Activated T-cell treated with anti-CD3 and anti-CD28 coated beads, Interleukin-2, amount 50 U/mL, for 4 hours (primary cell): Measurements from ENCODE around the gene COQ8B. TPM values are rescaled to one million over a fixed set of nuclear protein-coding genes. Genes with fewer than 3 reads are reported as not detected.
"Not testable (repeated sequence)": the region's sequence is repeated elsewhere in the genome, so short reads cannot be mapped to it uniquely, and the experiment has no call there.

Experiments used
- ATAC-seq, 2 donors: fragments of 200-7000 bp; cut with Tn5 transposase; one replicate each; pipeline ENCODE4 v1.10.0; 2021
- DNase-seq: peaks from one replicate; pipeline ENCODE4 v3.0.0-alpha.2; 2020
- H3K27me3 Mint-ChIP-seq: one replicate; pipeline ENCODE4 v1.8.0; 2021; ENCODE audit warnings: low read depth, mixed read lengths
- H3K36me3 Mint-ChIP-seq: one replicate; pipeline ENCODE4 v1.8.0; 2022; ENCODE audit warnings: mixed read lengths; ENCODE audit not compliant: insufficient read depth
- H3K4me1 Mint-ChIP-seq: one replicate; pipeline ENCODE4 v1.8.0; 2021; ENCODE audit warnings: low read depth, mixed read lengths
- H3K4me3 Mint-ChIP-seq: one replicate; pipeline ENCODE4 v1.8.0; 2021; ENCODE audit warnings: mild to moderate bottlenecking, moderate library complexity, mixed read lengths
- H3K9me3 Mint-ChIP-seq: one replicate; pipeline ENCODE4 v1.8.0; 2021; ENCODE audit warnings: mixed read lengths
- total RNA-seq, 3 donors: library from RNA; stranded (reverse); gene quantifications; one replicate each; pipeline ENCODE4 v1.2.1, GENCODE V29; 2021

The COQ8B gene
- 10 to 100 TPM; 18.7 to 21.3 (median 18.9) TPM for total RNA-seq

- Mint-ChIP-seq H3K4me3 (peak within 1 kb of the TSS; percentile 92), H3K36me3 (peaks cover 2% of the 10 kb centered on the region), H3K9me3 (no peaks in the 10 kb centered on the region), H3K4me1 (peaks cover 56% of the 10 kb centered on the region), H3K27me3 (no peaks in the 10 kb centered on the region)
- peak; percentile 74 to 76 for ATAC-seq
- DNase-seq = peak; percentile 100
Observed at GRCh38 chr19:40716482-40717324, at the start of gene COQ8B, which contains the start of gene ITPKC. Gene COQ8B (minus strand): TSS chr19:40716886. CDS start chr19:40714632, 2,254 bp downstream. Gene ITPKC (plus strand): TSS chr19:40717112. CDS start chr19:40717136, 24 bp downstream.

- DNase-seq, H3K4me3 Mint-ChIP-seq, H3K27me3 Mint-ChIP-seq, ATAC-seq, H3K9me3 Mint-ChIP-seq: not testable (repeated sequence)
- Mint-ChIP-seq H3K36me3 (peaks cover 36% of the 10 kb centered on the region), H3K4me1 (peaks cover 43% of the 10 kb centered on the region)
Observed at GRCh38 chr19:40766385-40766784, 49.7 kb upstream of the COQ8B start.

- H3K9me3 Mint-ChIP-seq = no peaks in the 10 kb centered on the region
- no peaks in the 10 kb centered on the region for H3K27me3 Mint-ChIP-seq
- H3K4me3 Mint-ChIP-seq = peak overlapping the region; percentile 22
- H3K36me3 Mint-ChIP-seq = peaks cover 47% of the 10 kb centered on the region
- peak; percentile 81 to 87 for ATAC-seq
- peaks cover 42% of the 10 kb centered on the region for H3K4me1 Mint-ChIP-seq
- DNase-seq = no peak
Observed at GRCh38 chr19:40763963-40764362, 47.3 kb upstream of the COQ8B start.

GRCh38 chr19:40763526-40763925 is 46.8 kb upstream of the COQ8B start:
- Mint-ChIP-seq H3K4me3 (no peak overlapping the region), H3K9me3 (no peaks in the 10 kb centered on the region), H3K4me1 (peaks cover 42% of the 10 kb centered on the region), H3K36me3 (peaks cover 49% of the 10 kb centered on the region), H3K27me3 (no peaks in the 10 kb centered on the region)
- ATAC-seq (no peak), DNase-seq (no peak)

- no peaks in the 10 kb centered on the region for H3K9me3 Mint-ChIP-seq
- H3K4me1 Mint-ChIP-seq = peaks cover 46% of the 10 kb centered on the region
- peak in 1 of 2 donors; percentile 36 for ATAC-seq
- no peak overlapping the region for H3K4me3 Mint-ChIP-seq
- DNase-seq = no peak
- H3K36me3 Mint-ChIP-seq = peaks cover 53% of the 10 kb centered on the region
- H3K27me3 Mint-ChIP-seq = no peaks in the 10 kb centered on the region
Observed at GRCh38 chr19:40762754-40763470, 46.2 kb upstream of the COQ8B start.

GRCh38 chr19:40759352-40759751 is 42.7 kb upstream of the COQ8B start:
- ATAC-seq (no peak), DNase-seq (no peak)
- Mint-ChIP-seq H3K4me1 (peaks cover 60% of the 10 kb centered on the region), H3K9me3 (no peaks in the 10 kb centered on the region), H3K4me3 (no peak overlapping the region), H3K36me3 (peaks cover 64% of the 10 kb centered on the region), H3K27me3 (no peaks in the 10 kb centered on the region)

GRCh38 chr19:40758491-40758890 is 41.8 kb upstream of the COQ8B start:
- Mint-ChIP-seq H3K27me3 (no peaks in the 10 kb centered on the region), H3K4me1 (peaks cover 55% of the 10 kb centered on the region), H3K9me3 (no peaks in the 10 kb centered on the region), H3K36me3 (peaks cover 57% of the 10 kb centered on the region), H3K4me3 (no peak overlapping the region)
- no peak for DNase-seq
- ATAC-seq = no peak

- Mint-ChIP-seq H3K36me3 (peaks cover 54% of the 10 kb centered on the region), H3K4me1 (peaks cover 49% of the 10 kb centered on the region), H3K4me3 (peak overlapping the region; percentile 3), H3K9me3 (no peaks in the 10 kb centered on the region), H3K27me3 (no peaks in the 10 kb centered on the region)
- ATAC-seq = peak; percentile 36 to 49
- DNase-seq = no peak
Observed at GRCh38 chr19:40756502-40757110, 39.9 kb upstream of the COQ8B start.

- Mint-ChIP-seq H3K9me3 (no peaks in the 10 kb centered on the region), H3K36me3 (peaks cover 55% of the 10 kb centered on the region), H3K4me1 (peaks cover 46% of the 10 kb centered on the region), H3K4me3 (peak overlapping the region; percentile 66), H3K27me3 (no peaks in the 10 kb centered on the region)
- DNase-seq (no peak), ATAC-seq (no peak)
Observed at GRCh38 chr19:40755791-40756190, 39.1 kb upstream of the COQ8B start.

- Mint-ChIP-seq H3K36me3 (peaks cover 49% of the 10 kb centered on the region), H3K9me3 (no peaks in the 10 kb centered on the region), H3K27me3 (no peaks in the 10 kb centered on the region), H3K4me1 (peaks cover 42% of the 10 kb centered on the region), H3K4me3 (peak overlapping the region; percentile 66)
- DNase-seq = no peak
- no peak for ATAC-seq
Observed at GRCh38 chr19:40755248-40755624, 38.5 kb upstream of the COQ8B start.

- Mint-ChIP-seq H3K4me1 (peaks cover 48% of the 10 kb centered on the region), H3K27me3 (no peaks in the 10 kb centered on the region), H3K4me3 (peak overlapping the region; percentile 80), H3K36me3 (peaks cover 45% of the 10 kb centered on the region), H3K9me3 (no peaks in the 10 kb centered on the region)
- DNase-seq = peak; percentile 32
- peak; percentile 1 for ATAC-seq
Observed at GRCh38 chr19:40754611-40755247, 38.0 kb upstream of the COQ8B start.

GRCh38 chr19:40752257-40752781 is 35.6 kb upstream of the COQ8B start:
- H3K4me1 Mint-ChIP-seq = peaks cover 49% of the 10 kb centered on the region
- ATAC-seq = no peak
- peak overlapping the region; percentile 99 for H3K4me3 Mint-ChIP-seq
- no peaks in the 10 kb centered on the region for H3K27me3 Mint-ChIP-seq
- H3K9me3 Mint-ChIP-seq = no peaks in the 10 kb centered on the region
- peaks cover 34% of the 10 kb centered on the region for H3K36me3 Mint-ChIP-seq
- DNase-seq = no peak

GRCh38 chr19:40750874-40751537 is 34.3 kb upstream of the COQ8B start, which contains the start of gene SNRPA:
Gene SNRPA (plus strand): TSS chr19:40751203. CDS start chr19:40751409, 206 bp downstream.
- ATAC-seq (peak; percentile 75), DNase-seq (peak; percentile 94)
- Mint-ChIP-seq H3K36me3 (peaks cover 26% of the 10 kb centered on the region), H3K9me3 (no peaks in the 10 kb centered on the region), H3K27me3 (no peaks in the 10 kb centered on the region), H3K4me3 (peak within 1 kb of the TSS; percentile 99), H3K4me1 (peaks cover 38% of the 10 kb centered on the region)
